Activated CD8-positive, alpha-beta memory T cell treated with anti-CD3 and anti-CD28 coated beads for 36 hours (primary cell): ENCODE results near the gene LRRFIP2. TPM values are rescaled to one million over a fixed set of nuclear protein-coding genes. Genes with fewer than 3 reads are reported as not detected.
"Not testable (repeated sequence)": the region's sequence is repeated elsewhere in the genome, so short reads cannot be mapped to it uniquely, and the experiment has no call there.

Experiments
- CTCF ChIA-PET: fragments of 350-600 bp; sonication (Branson Sonifier 250); formaldehyde crosslinking; loops from one replicate; lab custom pipeline; 2021; ENCODE audit warnings: antibody characterized with exemption; lab: Charles Lee
- POLR2A ChIA-PET: fragments of 350-600 bp; sonication (Branson Sonifier 250); formaldehyde crosslinking; loops from one replicate; lab custom pipeline; 2021; ENCODE audit warnings: antibody characterized with exemption; lab: Charles Lee
- total RNA-seq, 2 experiments: library from RNA; stranded (reverse); gene quantifications; one replicate each; pipeline ENCODE4 v1.2.3, GENCODE V29; 2021

Gene LRRFIP2
- total RNA-seq, 2 experiments from 2014 or later, result 31.6 to 36.1 TPM

GRCh38 chr3:37130448-37130847 is 43.9 kb downstream of the LRRFIP2 start:
- POLR2A ChIA-PET, result no interaction called here
- CTCF ChIA-PET, result no interaction called here

- ChIA-PET POLR2A (no interaction called here), CTCF (interaction anchor here (1.3 kb wide), 1 partner anchor 32 kb away, joined by 3 read pairs; no protein-coding TSS in a partner anchor)
These were observed 44.5 kb downstream of the LRRFIP2 start for GRCh38 chr3:37129871-37130270.

- CTCF ChIA-PET, result interaction anchor here (1.4 kb wide), 1 partner anchor 11 kb away, joined by 3 read pairs; no protein-coding TSS in a partner anchor
- POLR2A ChIA-PET, result no interaction called here
These were observed 47.0 kb downstream of the LRRFIP2 start for GRCh38 chr3:37127340-37127739.

GRCh38 chr3:37126856-37127255 is 47.5 kb downstream of the LRRFIP2 start:
- ChIA-PET CTCF (interaction anchor here (1.4 kb wide), 1 partner anchor 10 kb away, joined by 3 read pairs; no protein-coding TSS in a partner anchor), POLR2A (no interaction called here)

GRCh38 chr3:37125195-37126073 is 48.9 kb downstream of the LRRFIP2 start:
- ChIA-PET CTCF (no interaction called here), POLR2A (no interaction called here)

GRCh38 chr3:37124435-37124834 is 49.9 kb downstream of the LRRFIP2 start:
- POLR2A ChIA-PET, result no interaction called here
- CTCF ChIA-PET, result no interaction called here

- POLR2A ChIA-PET, result no interaction called here
These were observed 51.1 kb downstream of the LRRFIP2 start for GRCh38 chr3:37123292-37123691.

GRCh38 chr3:37122069-37122468 is 52.3 kb downstream of the LRRFIP2 start:
- CTCF ChIA-PET, POLR2A ChIA-PET: not testable (repeated sequence)

More at GRCh38 chr3:37123292-37123691, 51.1 kb downstream of the LRRFIP2 start:
- CTCF ChIA-PET, result no interaction called here

GRCh38 chr3:37118163-37118562 is 56.2 kb downstream of the LRRFIP2 start:
- ChIA-PET POLR2A (no interaction called here), CTCF (no interaction called here)

GRCh38 chr3:37117548-37117947 is 56.8 kb downstream of the LRRFIP2 start:
- POLR2A ChIA-PET, result no interaction called here
- CTCF ChIA-PET, result interaction anchor here (0.6 kb wide), 1 partner anchor 50 kb away, joined by 3 read pairs; no protein-coding TSS in a partner anchor

GRCh38 chr3:37116998-37117397 is 57.4 kb downstream of the LRRFIP2 start:
- ChIA-PET POLR2A (no interaction called here), CTCF (interaction anchor here (0.6 to 1.0 kb wide), 2 partner anchors 10 to 51 kb away, joined by 3 read pairs; no protein-coding TSS in a partner anchor)

GRCh38 chr3:37115446-37115845 is 58.9 kb downstream of the LRRFIP2 start:
- POLR2A ChIA-PET, result no interaction called here
- CTCF ChIA-PET, result no interaction called here

- ChIA-PET CTCF (interaction anchor here (0.7 kb wide), 1 partner anchor 146 kb away, joined by 3 read pairs; no protein-coding TSS in a partner anchor), POLR2A (interaction anchor here (0.7 kb wide), 1 partner anchor 48 kb away, joined by 3 read pairs; no protein-coding TSS in a partner anchor)
These were observed 59.9 kb downstream of the LRRFIP2 start for GRCh38 chr3:37114251-37115145.

- POLR2A ChIA-PET, result no interaction called here
- CTCF ChIA-PET, result interaction anchor here (0.5 kb wide), 1 partner anchor 20 kb away, joined by 3 read pairs; no protein-coding TSS in a partner anchor
These were observed 61.4 kb downstream of the LRRFIP2 start for GRCh38 chr3:37112987-37113386.

- ChIA-PET POLR2A (no interaction called here), CTCF (no interaction called here)
These were observed 63.2 kb downstream of the LRRFIP2 start for GRCh38 chr3:37111199-37111598.

GRCh38 chr3:37107846-37108245 is 66.5 kb downstream of the LRRFIP2 start:
- ChIA-PET CTCF (no interaction called here), POLR2A (no interaction called here)

- CTCF ChIA-PET, result no interaction called here
- POLR2A ChIA-PET, result no interaction called here
These were observed 71.1 kb downstream of the LRRFIP2 start for GRCh38 chr3:37103103-37103808.

- POLR2A ChIA-PET, result interaction anchor here (0.6 kb wide), 1 partner anchor 113 kb away, joined by 4 read pairs; no protein-coding TSS in a partner anchor
- CTCF ChIA-PET, result no interaction called here
These were observed 74.0 kb downstream of the LRRFIP2 start for GRCh38 chr3:37100411-37100810.

GRCh38 chr3:37099469-37099868 is 74.9 kb downstream of the LRRFIP2 start:
- ChIA-PET CTCF (no interaction called here), POLR2A (no interaction called here)
